TTC549 (cell line): ENCODE measurements around the gene FILIP1L.

Experiments
- FAIRE-seq: peaks from 2 replicates; lab custom pipeline; 2012; peaks lifted over from hg19 to GRCh38; lab: Jason Lieb, UNC

Gene FILIP1L

DNA sequence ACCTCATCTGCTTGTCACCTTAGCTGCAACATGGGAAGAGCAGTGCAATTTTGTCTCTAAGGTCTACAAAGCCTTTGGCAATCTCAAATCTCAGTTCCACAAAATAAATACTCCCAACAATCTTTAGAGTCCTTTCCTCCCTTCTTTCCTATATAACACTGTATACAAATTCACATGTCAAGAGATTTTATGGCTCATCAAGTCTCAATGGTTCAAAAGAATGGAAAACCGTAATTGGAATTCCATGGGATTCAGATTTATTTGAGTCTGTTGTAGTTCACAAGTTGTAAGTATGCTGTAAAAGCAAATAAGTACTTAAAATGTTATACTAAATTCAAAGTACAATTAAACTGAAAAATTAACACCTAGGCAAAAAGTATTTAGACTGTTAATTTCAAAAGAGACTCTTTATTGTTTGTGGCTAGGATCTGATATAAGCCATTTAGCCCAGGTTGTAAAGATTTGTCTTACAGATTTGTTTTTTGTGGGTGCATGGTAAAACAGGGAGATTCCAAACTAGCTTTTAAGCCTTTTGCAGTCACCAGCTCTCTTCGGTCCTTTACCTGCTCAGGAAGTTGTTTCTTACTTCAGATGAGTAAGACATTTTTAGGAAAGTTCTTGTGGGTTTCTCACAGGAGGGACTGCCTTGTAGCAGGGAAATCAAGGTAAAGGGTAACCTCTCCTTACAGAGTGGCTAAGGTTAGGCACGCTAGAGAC, 246.5 kb downstream of the FILIP1L start:
- no peak for FAIRE-seq

- FAIRE-seq = no peak
Measured at GRCh38 chr3:99866261-99866761, 248.0 kb downstream of the FILIP1L start.

GRCh38 chr3:99865321-99865720, 249.0 kb downstream of the FILIP1L start:
- no peak for FAIRE-seq

GRCh38 chr3:99864289-99864688, 250.0 kb downstream of the FILIP1L start:
- FAIRE-seq = no peak

- no peak for FAIRE-seq
Measured at GRCh38 chr3:99863588-99863987, 250.7 kb downstream of the FILIP1L start.

GRCh38 chr3:99863002-99863401, 251.3 kb downstream of the FILIP1L start:
- FAIRE-seq = no peak

GRCh38 chr3:99862208-99862607, 252.1 kb downstream of the FILIP1L start:
- no peak for FAIRE-seq

DNA sequence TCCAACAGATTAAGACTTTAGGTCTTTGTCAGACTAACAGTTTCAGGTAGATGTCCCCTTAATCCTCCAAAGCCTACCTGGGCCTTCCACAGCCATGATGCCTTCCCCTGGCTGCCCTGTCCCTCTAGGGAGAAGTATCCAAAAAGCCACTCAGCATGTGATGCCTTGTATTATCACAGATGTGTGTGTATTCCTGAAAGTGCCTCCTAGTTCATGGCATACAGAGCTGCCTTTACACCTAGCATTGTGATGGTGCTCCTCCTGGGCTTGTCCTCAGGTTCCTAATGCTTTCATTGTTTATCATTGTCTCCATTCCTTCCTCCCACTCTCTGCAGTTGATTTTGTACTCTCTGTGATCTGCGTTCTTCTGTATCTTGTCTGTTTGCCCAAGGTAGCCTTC, 253.1 kb downstream of the FILIP1L start:
- FAIRE-seq = no peak

- no peak for FAIRE-seq
Measured at GRCh38 chr3:99859825-99860224, 254.5 kb downstream of the FILIP1L start.

DNA sequence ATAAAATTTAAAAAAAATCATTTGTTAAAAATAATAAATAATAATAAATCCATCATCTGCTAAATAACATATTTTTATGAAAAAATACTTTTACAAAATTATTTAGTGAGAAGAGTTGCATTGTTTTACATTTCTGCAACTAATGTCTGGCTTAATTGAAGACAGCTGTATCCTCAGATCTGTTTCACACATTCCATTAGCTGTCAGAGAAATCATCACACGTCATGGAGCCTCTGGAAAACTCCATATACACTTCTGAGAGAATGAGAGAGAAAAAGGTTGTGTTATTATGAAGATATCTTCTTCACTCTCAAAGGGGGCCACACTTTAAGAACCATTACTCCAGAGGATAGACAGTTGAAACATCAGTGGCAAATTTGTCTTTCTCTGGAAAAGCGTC, 255.8 kb downstream of the FILIP1L start:
- no peak for FAIRE-seq

- FAIRE-seq = no peak
Measured at GRCh38 chr3:99857278-99857677, 257.0 kb downstream of the FILIP1L start.

- no peak for FAIRE-seq
Measured at GRCh38 chr3:99856437-99857220, 257.7 kb downstream of the FILIP1L start.

DNA sequence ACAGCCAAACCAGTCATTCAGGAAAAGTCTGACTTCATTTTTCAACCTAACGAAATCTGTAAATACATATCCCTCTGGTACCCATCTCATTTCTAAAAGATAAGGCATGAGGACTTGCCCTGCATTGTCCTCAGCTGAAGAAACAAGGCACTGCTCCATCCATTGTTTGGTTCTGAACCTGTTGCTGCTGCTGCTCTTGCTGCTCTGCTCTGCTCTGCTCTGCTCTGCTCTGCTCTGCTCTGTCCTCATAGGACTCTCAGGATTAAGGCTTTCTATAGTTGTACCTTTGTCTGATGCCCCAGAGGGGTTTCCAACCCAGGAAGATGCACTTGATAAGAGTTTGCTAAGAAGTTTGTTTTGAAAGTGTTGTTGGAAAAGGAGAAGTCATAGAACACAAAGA, 258.4 kb downstream of the FILIP1L start:
- no peak for FAIRE-seq

DNA sequence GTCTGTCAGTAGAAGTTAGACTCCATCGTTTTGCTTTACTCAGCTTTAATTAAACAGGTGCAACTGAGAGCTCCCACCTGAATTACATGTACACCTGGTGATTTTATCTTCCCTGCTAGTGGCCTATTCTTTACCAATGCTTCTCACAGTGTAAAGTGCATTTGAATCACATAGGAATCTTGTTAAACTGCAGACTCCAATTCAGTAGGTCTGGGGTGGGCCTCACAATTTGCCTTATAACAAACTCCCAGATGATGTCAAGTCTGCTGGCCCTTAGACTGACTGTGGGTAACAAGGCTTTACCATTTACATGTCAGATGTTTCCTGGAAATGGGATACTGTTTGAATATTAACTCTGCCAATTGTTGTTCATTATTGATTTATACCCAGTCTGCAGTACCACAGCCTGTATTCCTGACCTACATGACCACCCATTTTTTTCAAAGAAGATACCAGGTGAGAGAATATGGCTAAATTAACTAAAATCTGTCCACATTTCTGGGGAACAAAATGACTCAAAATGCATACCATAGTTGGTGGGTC, 259.5 kb downstream of the FILIP1L start:
- no peak for FAIRE-seq

GRCh38 chr3:99852851-99853250, 261.4 kb downstream of the FILIP1L start:
- no peak for FAIRE-seq

- no peak for FAIRE-seq
Measured at GRCh38 chr3:99851955-99852354, 262.3 kb downstream of the FILIP1L start.

GRCh38 chr3:99850608-99851007, 263.7 kb downstream of the FILIP1L start:
- no peak for FAIRE-seq

DNA sequence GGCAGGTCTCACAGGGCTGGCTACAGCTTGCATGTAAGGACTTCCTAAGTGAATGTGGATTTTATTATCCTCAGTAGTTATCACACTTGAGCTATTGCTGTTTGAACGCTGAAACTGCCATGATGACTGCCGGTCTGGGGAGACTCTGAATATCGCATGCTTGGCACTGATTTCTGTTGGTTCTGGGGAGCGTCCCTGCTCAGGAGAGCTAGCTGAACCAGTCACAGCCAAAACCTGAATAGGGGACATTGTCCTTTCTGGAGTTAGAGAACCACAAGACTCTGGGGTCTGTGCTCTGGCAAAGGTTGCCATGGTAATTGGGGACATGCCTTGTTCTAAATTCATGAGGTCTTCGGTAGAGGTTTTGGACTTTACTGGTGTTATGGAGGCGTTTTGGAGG, 265.9 kb downstream of the FILIP1L start:
- no peak for FAIRE-seq

DNA sequence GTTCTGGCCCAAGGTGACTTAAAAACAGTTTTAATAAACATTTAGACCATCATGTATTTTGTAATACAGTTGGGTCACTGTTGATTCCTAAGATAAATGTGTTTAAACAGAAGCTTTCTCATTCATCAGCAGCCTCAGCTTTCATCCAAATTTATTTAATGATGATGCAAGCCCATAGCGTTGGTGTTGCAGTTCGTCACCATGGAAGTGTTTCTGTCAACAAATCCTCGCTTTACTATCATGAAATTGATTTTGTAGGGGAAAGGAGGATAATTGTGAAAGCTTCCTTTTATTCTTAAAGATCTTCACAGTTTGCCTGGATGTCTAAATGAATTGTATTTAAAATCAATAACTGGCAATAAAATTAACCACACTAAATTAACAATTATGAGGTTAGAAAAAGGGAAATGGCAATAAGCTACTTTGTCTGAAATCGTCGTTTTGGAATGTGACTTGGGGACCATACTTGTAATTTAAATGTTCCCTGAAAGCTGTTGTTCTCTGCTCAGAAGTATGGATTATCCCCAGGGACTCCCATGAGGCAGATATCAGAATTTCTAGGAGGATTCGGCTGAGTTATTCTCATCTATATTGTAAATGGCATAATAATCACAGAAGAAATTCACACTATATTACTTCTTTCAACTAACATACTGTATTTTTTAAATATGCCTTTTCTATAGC, 267.7 kb downstream of the FILIP1L start:
- no peak for FAIRE-seq

GRCh38 chr3:99845999-99846398, 268.3 kb downstream of the FILIP1L start:
- no peak for FAIRE-seq

DNA sequence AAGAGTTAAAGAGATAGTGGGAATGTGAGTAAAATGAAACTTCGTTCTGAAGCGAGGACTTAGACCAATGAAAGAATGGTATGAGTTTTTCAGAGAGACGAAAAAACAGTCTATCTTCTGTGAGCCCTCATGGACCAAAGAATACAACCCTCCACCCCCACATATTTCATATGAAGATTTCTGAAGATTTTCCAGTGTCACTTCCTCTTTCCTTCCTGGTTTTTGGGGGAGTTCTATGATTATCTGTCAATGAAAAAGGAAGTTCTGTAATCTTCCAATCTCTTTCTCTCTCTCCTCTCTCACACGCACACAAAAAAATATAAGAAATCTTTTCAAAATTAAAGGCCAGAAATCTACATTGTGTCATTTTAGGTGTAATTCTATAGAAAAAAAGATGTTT, 269.0 kb downstream of the FILIP1L start:
- no peak for FAIRE-seq

DNA sequence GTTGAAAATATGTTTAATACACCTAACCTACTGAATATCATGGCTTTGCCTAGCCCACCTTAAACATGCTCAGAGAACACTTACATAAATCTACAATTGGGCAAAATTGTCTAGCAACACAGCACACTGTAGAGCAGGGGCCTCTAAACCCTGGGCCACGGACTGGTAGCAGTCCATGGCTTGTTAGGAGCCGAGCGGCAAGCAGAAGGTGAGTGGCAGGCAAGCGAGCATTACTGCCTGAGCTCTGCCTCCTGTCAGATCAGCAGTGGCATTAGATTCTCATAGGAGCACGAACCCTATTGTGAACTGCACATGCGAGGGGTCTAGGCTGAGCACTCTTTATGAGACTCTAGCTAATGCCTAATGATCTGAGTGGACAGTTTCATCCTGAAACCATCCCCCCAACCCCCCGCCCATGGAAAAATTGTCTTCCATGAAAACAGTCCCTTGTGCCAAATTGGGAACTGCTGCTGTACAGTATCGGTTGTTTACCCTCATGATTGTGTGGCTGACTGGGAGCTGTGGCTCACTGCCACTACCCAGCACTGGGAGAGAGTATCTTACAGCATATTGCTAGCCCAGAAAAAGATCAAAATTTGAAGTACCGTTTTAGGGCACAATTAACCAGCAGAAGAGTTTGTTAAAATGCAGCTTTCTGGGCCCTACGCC, 270.6 kb downstream of the FILIP1L start:
- FAIRE-seq = no peak
